ENCODE measurements around the gene ALDH3A2. TPM values are rescaled to one million over a fixed set of nuclear protein-coding genes. Genes with fewer than 3 reads are reported as not detected.

ALDH3A2 gene
- total and polyA plus RNA-seq, 2 donors (not counting 1 experiment from before 2014, with no cell fraction given), result 7.5 to 35.1 TPM

- Histone ChIP-seq H3K27ac (ENCODE audit: low read length in 2 of 2) (no peak overlapping the region), H3K27me3 (replicated peaks in 1 of 4; ENCODE audit: control extremely low read depth in 1 of 4, control insufficient read depth in 3 of 4, insufficient read depth in 4 of 4, low read length in 3 of 4) (no peaks in the 10 kb centered on the region), H2AFZ (ENCODE audit: insufficient read depth, low read depth, low read length, poor library complexity, severe bottlenecking) (no peak overlapping the region), H3K4me1 (ENCODE audit: control insufficient read depth in 2 of 2, insufficient read depth in 2 of 2, low read length in 2 of 2) (no peaks in the 10 kb centered on the region), H4K20me1 (ENCODE audit: control insufficient read depth, insufficient read depth, low read length, poor library complexity, severe bottlenecking) (no peaks in the 10 kb centered on the region), H3K4me2 (replicated peaks; ENCODE audit: low read depth, low read length, poor library complexity, severe bottlenecking) (no peak overlapping the region), H3K79me2 (ENCODE audit: control insufficient read depth, insufficient read depth, low read length) (no peaks in the 10 kb centered on the region), H3K9ac (ENCODE audit: low read length) (no peak overlapping the region), H3K36me3 (replicated peaks in 1 of 2; ENCODE audit: control extremely low read depth in 1 of 2, control insufficient read depth in 1 of 2, extremely low read depth in 1 of 2, insufficient read depth in 2 of 2, low read length in 1 of 2) (no peaks in the 10 kb centered on the region), H3K9me3 (ENCODE audit: control extremely low read depth in 1 of 3, control insufficient read depth in 2 of 3, insufficient read depth in 1 of 3, low read length in 2 of 3) (no peaks in the 10 kb centered on the region), H3K4me3 (ENCODE audit: control extremely low read depth in 1 of 5, extremely low read depth in 1 of 5, insufficient read depth in 1 of 5, low read depth in 2 of 5, low read length in 4 of 5) (no peak overlapping the region)
- H3K27me3 Mint-ChIP-seq, result no peaks in the 10 kb centered on the region
- H3K4me3 Mint-ChIP-seq, result no peak overlapping the region
- ChIA-PET CTCF (no interaction called here), POLR2A (no interaction called here)
- ATAC-seq (ENCODE audit: low read depth) (no peak), DNase-seq (no peak)
- WGBS (ENCODE audit: insufficient coverage), result 100% methylated on average over 3 of the region's 6 CpGs
- H3K4me1 Mint-ChIP-seq, result no peaks in the 10 kb centered on the region
- TF ChIP-seq CTCF (IDR thresholded peaks at IDR 0.05) (no peak), EZH2 (IDR thresholded peaks at IDR 0.05; ENCODE audit: borderline replicate concordance, insufficient read depth, low read depth, low read length, poor library complexity, severe bottlenecking) (no peak)
- no peak overlapping the region for H3K27ac Mint-ChIP-seq
- no peaks in the 10 kb centered on the region for H3K9me3 Mint-ChIP-seq (ENCODE audit: insufficient read depth)
- intact Hi-C loops (cut with micrococcal nuclease), result no loop called here
These were observed 60.1 kb downstream of the ALDH3A2 start for GRCh38 chr17:19708431-19709175.

- H3K4me1 ChIP-seq (ENCODE audit: control insufficient read depth in 2 of 2, insufficient read depth in 2 of 2, low read length in 2 of 2), result no peaks in the 10 kb centered on the region
- TF ChIP-seq EZH2 (IDR thresholded peaks at IDR 0.05; ENCODE audit: borderline replicate concordance, insufficient read depth, low read depth, low read length, poor library complexity, severe bottlenecking) (no peak), CTCF (IDR thresholded peaks at IDR 0.05) (no peak)
- H3K27me3 Mint-ChIP-seq, result no peaks in the 10 kb centered on the region
- no peaks in the 10 kb centered on the region for H3K9me3 ChIP-seq (ENCODE audit: control extremely low read depth in 1 of 3, control insufficient read depth in 2 of 3, insufficient read depth in 1 of 3, low read length in 2 of 3)
- no peaks in the 10 kb centered on the region for H3K79me2 ChIP-seq (ENCODE audit: control insufficient read depth, insufficient read depth, low read length)
- no peak overlapping the region for H3K4me2 ChIP-seq (replicated peaks; ENCODE audit: low read depth, low read length, poor library complexity, severe bottlenecking)
- no peak overlapping the region for H3K4me3 ChIP-seq (ENCODE audit: control extremely low read depth in 1 of 5, extremely low read depth in 1 of 5, insufficient read depth in 1 of 5, low read depth in 2 of 5, low read length in 4 of 5)
- no peaks in the 10 kb centered on the region for H3K4me1 Mint-ChIP-seq
- no peaks in the 10 kb centered on the region for H3K36me3 ChIP-seq (replicated peaks in 1 of 2; ENCODE audit: control extremely low read depth in 1 of 2, control insufficient read depth in 1 of 2, extremely low read depth in 1 of 2, insufficient read depth in 2 of 2, low read length in 1 of 2)
- DNase-seq, result no peak
- H2AFZ ChIP-seq (ENCODE audit: insufficient read depth, low read depth, low read length, poor library complexity, severe bottlenecking), result no peak overlapping the region
- no peak overlapping the region for H3K27ac ChIP-seq (ENCODE audit: low read length in 2 of 2)
- H3K9ac ChIP-seq (ENCODE audit: low read length), result no peak overlapping the region
- CTCF ChIA-PET, result no interaction called here
- POLR2A ChIA-PET, result no interaction called here
- H3K27ac Mint-ChIP-seq, result no peak overlapping the region
- no peak for ATAC-seq (ENCODE audit: low read depth)
- intact Hi-C loops (cut with micrococcal nuclease), result no loop called here
- no peaks in the 10 kb centered on the region for H4K20me1 ChIP-seq (ENCODE audit: control insufficient read depth, insufficient read depth, low read length, poor library complexity, severe bottlenecking)
- no peak overlapping the region for H3K4me3 Mint-ChIP-seq
- no peaks in the 10 kb centered on the region for H3K9me3 Mint-ChIP-seq (ENCODE audit: insufficient read depth)
- 94% methylated on average over 3 of the region's 3 CpGs for WGBS (ENCODE audit: insufficient coverage)
- no peaks in the 10 kb centered on the region for H3K27me3 ChIP-seq (replicated peaks in 1 of 4; ENCODE audit: control extremely low read depth in 1 of 4, control insufficient read depth in 3 of 4, insufficient read depth in 4 of 4, low read length in 3 of 4)
These were observed 61.3 kb downstream of the ALDH3A2 start for GRCh38 chr17:19709841-19710240.
